H1 (cell line): Measurements from ENCODE around the gene TROAP. TPM values are rescaled to one million over a fixed set of nuclear protein-coding genes. Genes with fewer than 3 reads are reported as not detected.

Experiments used
- ASH2L ChIP-seq: fragments of 200-600, 300-600 bp; sonication (generic); IDR thresholded peaks from one replicate; pipeline ENCODE4 v1.7.1; 2017; ENCODE audit warnings: low read length
- CTBP2 ChIP-seq: IDR thresholded peaks from 2 replicates; pipeline ENCODE4 v1.7.0; 2011; ENCODE audit warnings: borderline replicate concordance, mild to moderate bottlenecking, moderate library complexity, mixed read lengths, low read length; ENCODE audit not compliant: insufficient read depth, insufficient read length
- HDAC2 ChIP-seq, 2 experiments: fragments of 300-600 bp in 1 of 2; sonication (generic) in 1 of 2; IDR thresholded peaks; 2 replicates each; pipeline ENCODE4 v1.6.1; 2011 to 2012; ENCODE audit warnings: low read depth in 2 of 2, low read length in 2 of 2, mild to moderate bottlenecking in 2 of 2, moderate library complexity in 2 of 2, borderline replicate concordance in 1 of 2, inconsistent platforms in 1 of 2
- SP1 ChIP-seq: IDR thresholded peaks from 2 replicates; pipeline ENCODE4 v1.6.1; 2011; ENCODE audit warnings: low read depth, low read length
- SP4 ChIP-seq: IDR thresholded peaks from 2 replicates; pipeline ENCODE4 v1.6.1; 2012; ENCODE audit warnings: low read length, inconsistent platforms
- SRF ChIP-seq: IDR thresholded peaks from 2 replicates; pipeline ENCODE4 v1.6.1; 2011; ENCODE audit warnings: mild to moderate bottlenecking, low read depth, low read length, moderate library complexity
- TCF12 ChIP-seq: IDR thresholded peaks from 2 replicates; pipeline ENCODE4 v1.6.1; 2011; ENCODE audit warnings: low read depth, mild to moderate bottlenecking, low read length
- polyA plus RNA-seq, 7 experiments: library from polyadenylated mRNA; depleted of rRNA in 3 of 7; stranded (reverse) in 5 of 7; unstranded in 2 of 7; fragments of >200 nt in 5 of 7; fragments of 200-250 nt in 2 of 7; gene quantifications; 1 replicate in 5 of 7; 2 replicates in 1 of 7; 4 replicates in 1 of 7; pipeline versions ENCODE4 v1.2.1 to v1.2.3, GENCODE V29; 2011 to 2013; ENCODE audit warnings: missing spikeins in 2 of 7, mixed read lengths in 2 of 7
- total RNA-seq: library from RNA; stranded (reverse); fragmentation: NEBNext Ultra II Directional; extraction: Animal tissue kit (Norgen Biotek cat#: 25700); gene quantifications from 2 replicates; pipeline ENCODE4 v1.2.1, GENCODE V29; 2021
- TF ChIP-seq, protein P1 (sequence below): fragments of 300-600 bp; sonication (generic); IDR thresholded peaks from 2 replicates; pipeline ENCODE4 v1.7.1; 2012; ENCODE audit warnings: low read length, moderate library complexity, mild to moderate bottlenecking, inconsistent platforms; ENCODE audit not compliant: insufficient replicate concordance
- TF ChIP-seq, protein P2 (sequence below): IDR thresholded peaks from 2 replicates; pipeline ENCODE4 v1.6.1; 2012; ENCODE audit warnings: inconsistent platforms

Gene TROAP
- total and polyA plus RNA-seq, 2 of the 8 experiments (the other 6 are each of a cell fraction or from before 2014, with no cell fraction given): 36.7 to 52.0 TPM

- TF ChIP-seq, protein P1, sequence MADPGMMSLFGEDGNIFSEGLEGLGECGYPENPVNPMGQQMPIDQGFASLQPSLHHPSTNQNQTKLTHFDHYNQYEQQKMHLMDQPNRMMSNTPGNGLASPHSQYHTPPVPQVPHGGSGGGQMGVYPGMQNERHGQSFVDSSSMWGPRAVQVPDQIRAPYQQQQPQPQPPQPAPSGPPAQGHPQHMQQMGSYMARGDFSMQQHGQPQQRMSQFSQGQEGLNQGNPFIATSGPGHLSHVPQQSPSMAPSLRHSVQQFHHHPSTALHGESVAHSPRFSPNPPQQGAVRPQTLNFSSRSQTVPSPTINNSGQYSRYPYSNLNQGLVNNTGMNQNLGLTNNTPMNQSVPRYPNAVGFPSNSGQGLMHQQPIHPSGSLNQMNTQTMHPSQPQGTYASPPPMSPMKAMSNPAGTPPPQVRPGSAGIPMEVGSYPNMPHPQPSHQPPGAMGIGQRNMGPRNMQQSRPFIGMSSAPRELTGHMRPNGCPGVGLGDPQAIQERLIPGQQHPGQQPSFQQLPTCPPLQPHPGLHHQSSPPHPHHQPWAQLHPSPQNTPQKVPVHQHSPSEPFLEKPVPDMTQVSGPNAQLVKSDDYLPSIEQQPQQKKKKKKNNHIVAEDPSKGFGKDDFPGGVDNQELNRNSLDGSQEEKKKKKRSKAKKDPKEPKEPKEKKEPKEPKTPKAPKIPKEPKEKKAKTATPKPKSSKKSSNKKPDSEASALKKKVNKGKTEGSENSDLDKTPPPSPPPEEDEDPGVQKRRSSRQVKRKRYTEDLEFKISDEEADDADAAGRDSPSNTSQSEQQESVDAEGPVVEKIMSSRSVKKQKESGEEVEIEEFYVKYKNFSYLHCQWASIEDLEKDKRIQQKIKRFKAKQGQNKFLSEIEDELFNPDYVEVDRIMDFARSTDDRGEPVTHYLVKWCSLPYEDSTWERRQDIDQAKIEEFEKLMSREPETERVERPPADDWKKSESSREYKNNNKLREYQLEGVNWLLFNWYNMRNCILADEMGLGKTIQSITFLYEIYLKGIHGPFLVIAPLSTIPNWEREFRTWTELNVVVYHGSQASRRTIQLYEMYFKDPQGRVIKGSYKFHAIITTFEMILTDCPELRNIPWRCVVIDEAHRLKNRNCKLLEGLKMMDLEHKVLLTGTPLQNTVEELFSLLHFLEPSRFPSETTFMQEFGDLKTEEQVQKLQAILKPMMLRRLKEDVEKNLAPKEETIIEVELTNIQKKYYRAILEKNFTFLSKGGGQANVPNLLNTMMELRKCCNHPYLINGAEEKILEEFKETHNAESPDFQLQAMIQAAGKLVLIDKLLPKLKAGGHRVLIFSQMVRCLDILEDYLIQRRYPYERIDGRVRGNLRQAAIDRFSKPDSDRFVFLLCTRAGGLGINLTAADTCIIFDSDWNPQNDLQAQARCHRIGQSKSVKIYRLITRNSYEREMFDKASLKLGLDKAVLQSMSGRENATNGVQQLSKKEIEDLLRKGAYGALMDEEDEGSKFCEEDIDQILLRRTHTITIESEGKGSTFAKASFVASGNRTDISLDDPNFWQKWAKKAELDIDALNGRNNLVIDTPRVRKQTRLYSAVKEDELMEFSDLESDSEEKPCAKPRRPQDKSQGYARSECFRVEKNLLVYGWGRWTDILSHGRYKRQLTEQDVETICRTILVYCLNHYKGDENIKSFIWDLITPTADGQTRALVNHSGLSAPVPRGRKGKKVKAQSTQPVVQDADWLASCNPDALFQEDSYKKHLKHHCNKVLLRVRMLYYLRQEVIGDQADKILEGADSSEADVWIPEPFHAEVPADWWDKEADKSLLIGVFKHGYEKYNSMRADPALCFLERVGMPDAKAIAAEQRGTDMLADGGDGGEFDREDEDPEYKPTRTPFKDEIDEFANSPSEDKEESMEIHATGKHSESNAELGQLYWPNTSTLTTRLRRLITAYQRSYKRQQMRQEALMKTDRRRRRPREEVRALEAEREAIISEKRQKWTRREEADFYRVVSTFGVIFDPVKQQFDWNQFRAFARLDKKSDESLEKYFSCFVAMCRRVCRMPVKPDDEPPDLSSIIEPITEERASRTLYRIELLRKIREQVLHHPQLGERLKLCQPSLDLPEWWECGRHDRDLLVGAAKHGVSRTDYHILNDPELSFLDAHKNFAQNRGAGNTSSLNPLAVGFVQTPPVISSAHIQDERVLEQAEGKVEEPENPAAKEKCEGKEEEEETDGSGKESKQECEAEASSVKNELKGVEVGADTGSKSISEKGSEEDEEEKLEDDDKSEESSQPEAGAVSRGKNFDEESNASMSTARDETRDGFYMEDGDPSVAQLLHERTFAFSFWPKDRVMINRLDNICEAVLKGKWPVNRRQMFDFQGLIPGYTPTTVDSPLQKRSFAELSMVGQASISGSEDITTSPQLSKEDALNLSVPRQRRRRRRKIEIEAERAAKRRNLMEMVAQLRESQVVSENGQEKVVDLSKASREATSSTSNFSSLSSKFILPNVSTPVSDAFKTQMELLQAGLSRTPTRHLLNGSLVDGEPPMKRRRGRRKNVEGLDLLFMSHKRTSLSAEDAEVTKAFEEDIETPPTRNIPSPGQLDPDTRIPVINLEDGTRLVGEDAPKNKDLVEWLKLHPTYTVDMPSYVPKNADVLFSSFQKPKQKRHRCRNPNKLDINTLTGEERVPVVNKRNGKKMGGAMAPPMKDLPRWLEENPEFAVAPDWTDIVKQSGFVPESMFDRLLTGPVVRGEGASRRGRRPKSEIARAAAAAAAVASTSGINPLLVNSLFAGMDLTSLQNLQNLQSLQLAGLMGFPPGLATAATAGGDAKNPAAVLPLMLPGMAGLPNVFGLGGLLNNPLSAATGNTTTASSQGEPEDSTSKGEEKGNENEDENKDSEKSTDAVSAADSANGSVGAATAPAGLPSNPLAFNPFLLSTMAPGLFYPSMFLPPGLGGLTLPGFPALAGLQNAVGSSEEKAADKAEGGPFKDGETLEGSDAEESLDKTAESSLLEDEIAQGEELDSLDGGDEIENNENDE: no peak
- TF ChIP-seq TCF12 (no peak), SP1 (no peak), SP4 (no peak), CTBP2 (no peak), ASH2L (no peak), HDAC2 (IDR thresholded peaks at IDR 0.05; ENCODE audit: borderline replicate concordance in 1 of 2, low read depth in 2 of 2, low read length in 2 of 2) (no peak), SRF (no peak)
- TF ChIP-seq, protein P2, sequence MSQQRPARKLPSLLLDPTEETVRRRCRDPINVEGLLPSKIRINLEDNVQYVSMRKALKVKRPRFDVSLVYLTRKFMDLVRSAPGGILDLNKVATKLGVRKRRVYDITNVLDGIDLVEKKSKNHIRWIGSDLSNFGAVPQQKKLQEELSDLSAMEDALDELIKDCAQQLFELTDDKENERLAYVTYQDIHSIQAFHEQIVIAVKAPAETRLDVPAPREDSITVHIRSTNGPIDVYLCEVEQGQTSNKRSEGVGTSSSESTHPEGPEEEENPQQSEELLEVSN: no peak
These were observed 40.8 kb upstream of the TROAP start (continued) for GRCh38 chr12:49282302-49282701.
